KMS-11 (cell line): Measurements from ENCODE around the gene SCEL.

Experiments used
- H2AFZ ChIP-seq: fragments of 200-600 bp; sonication (generic); 2 replicates; pipeline ENCODE4 v1.6.1; 2016; ENCODE audit warnings: antibody characterized with exemption, mixed run types, low read depth
- H3K27ac ChIP-seq: fragments of 200-600 bp; sonication (generic); 2 replicates; pipeline ENCODE4 v1.6.1; 2016; ENCODE audit warnings: mild to moderate bottlenecking, mixed run types
- H3K27me3 ChIP-seq: fragments of 200-600 bp; sonication (generic); 2 replicates; pipeline ENCODE4 v1.6.1; 2017; ENCODE audit warnings: mild to moderate bottlenecking, low read depth, mixed run types, moderate library complexity; ENCODE audit not compliant: insufficient read depth
- H3K36me3 ChIP-seq: fragments of 200-600 bp; sonication (generic); 2 replicates; pipeline ENCODE4 v1.6.1; 2017; ENCODE audit warnings: mild to moderate bottlenecking, mixed run types; ENCODE audit not compliant: insufficient read depth
- H3K4me1 ChIP-seq: fragments of 200-600 bp; sonication (generic); 2 replicates; pipeline ENCODE4 v1.6.1; 2016; ENCODE audit warnings: mild to moderate bottlenecking, low read depth, mixed run types; ENCODE audit not compliant: poor library complexity, severe bottlenecking
- H3K4me2 ChIP-seq: fragments of 200-600 bp; sonication (generic); 2 replicates; pipeline ENCODE4 v1.7.0; 2016; ENCODE audit warnings: mild to moderate bottlenecking, mixed run types
- H3K4me3 ChIP-seq: fragments of 200-600 bp; sonication (generic); IDR thresholded peaks from 2 replicates; pipeline ENCODE4 v1.6.1; 2017; ENCODE audit warnings: low read depth, low read length, mixed read lengths; ENCODE audit not compliant: insufficient read depth
- H3K79me2 ChIP-seq: fragments of 200-600 bp; sonication (generic); 2 replicates; pipeline ENCODE4 v1.6.1; 2016; ENCODE audit warnings: low read depth, mixed run types; ENCODE audit not compliant: insufficient read depth
- H3K9ac ChIP-seq: fragments of 200-600 bp; sonication (generic); 2 replicates; pipeline ENCODE4 v1.6.1; 2016; ENCODE audit warnings: mild to moderate bottlenecking, mixed run types
- H4K20me1 ChIP-seq: fragments of 200-600 bp; sonication (generic); 2 replicates; pipeline ENCODE4 v1.6.1; 2016; ENCODE audit warnings: mild to moderate bottlenecking, mixed run types; ENCODE audit not compliant: insufficient read depth
- CTCF ChIP-seq: fragments of 200-600 bp; sonication (generic); conservative IDR thresholded peaks from 2 replicates; pipeline ENCODE4 v1.6.1; 2017; ENCODE audit warnings: low read depth, mild to moderate bottlenecking, antibody characterized with exemption, low read length, moderate library complexity, mixed read lengths

The SCEL gene

GRCh38 chr13:77497350-77497749, 38.2 kb upstream of the SCEL start:
- no peak overlapping the region for H3K9ac ChIP-seq
- H3K36me3 ChIP-seq: no peaks in the 10 kb centered on the region
- H3K79me2 ChIP-seq: no peaks in the 10 kb centered on the region
- no peak overlapping the region for H2AFZ ChIP-seq
- H3K27ac ChIP-seq: no peak overlapping the region
- no peaks in the 10 kb centered on the region for H3K27me3 ChIP-seq
- no peak overlapping the region for H3K4me2 ChIP-seq
- no peak for TF ChIP-seq CTCF
- no peak overlapping the region for H3K4me3 ChIP-seq
- H3K4me1 ChIP-seq: no peaks in the 10 kb centered on the region
- H4K20me1 ChIP-seq: no peaks in the 10 kb centered on the region

- Histone ChIP-seq H2AFZ (no peak overlapping the region), H3K4me1 (no peaks in the 10 kb centered on the region), H3K4me2 (no peak overlapping the region), H3K79me2 (no peaks in the 10 kb centered on the region), H3K27ac (no peak overlapping the region), H3K36me3 (no peaks in the 10 kb centered on the region), H3K9ac (no peak overlapping the region), H3K27me3 (no peaks in the 10 kb centered on the region), H4K20me1 (no peaks in the 10 kb centered on the region), H3K4me3 (no peak overlapping the region)
- TF ChIP-seq CTCF: no peak
Measured at GRCh38 chr13:77497835-77498234, 37.7 kb upstream of the SCEL start.

DNA sequence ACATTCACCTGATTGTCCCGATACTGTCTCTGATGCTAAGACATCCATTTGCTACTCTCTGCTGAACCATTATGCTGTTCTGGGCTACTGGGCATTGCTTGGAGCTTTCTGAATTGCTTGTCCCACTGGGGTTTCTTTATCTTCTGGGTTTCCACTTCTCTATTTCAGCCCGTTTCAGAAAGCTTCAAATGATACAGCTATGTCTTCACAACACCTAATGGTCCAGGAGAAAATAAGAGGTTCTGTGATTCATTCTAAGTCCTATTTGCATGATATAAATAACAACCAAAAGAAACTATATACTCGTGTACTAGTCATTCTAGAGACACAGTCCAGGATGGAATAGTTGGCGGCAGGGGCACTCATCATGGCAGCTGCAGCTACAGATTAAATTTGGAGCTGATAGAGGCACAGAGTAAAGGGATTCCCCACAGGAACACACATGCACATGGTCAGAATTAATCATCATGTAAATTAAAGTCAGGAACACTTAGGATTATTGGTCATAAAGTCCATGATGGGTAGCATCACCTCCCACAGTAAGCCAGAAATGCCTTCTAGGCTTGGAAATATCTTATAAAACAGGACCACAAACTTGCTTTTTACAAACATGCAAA, 33.3 kb upstream of the SCEL start:
- no peak overlapping the region for H3K4me3 ChIP-seq
- no peaks in the 10 kb centered on the region for H3K4me1 ChIP-seq
- H3K27me3 ChIP-seq: no peaks in the 10 kb centered on the region
- H3K79me2 ChIP-seq: no peaks in the 10 kb centered on the region
- no peaks in the 10 kb centered on the region for H4K20me1 ChIP-seq
- no peak overlapping the region for H2AFZ ChIP-seq
- no peak overlapping the region for H3K4me2 ChIP-seq
- no peak for TF ChIP-seq CTCF
- H3K36me3 ChIP-seq: no peaks in the 10 kb centered on the region
- H3K9ac ChIP-seq: no peak overlapping the region
- H3K27ac ChIP-seq: no peak overlapping the region

- Histone ChIP-seq H3K27me3 (no peaks in the 10 kb centered on the region), H3K79me2 (no peaks in the 10 kb centered on the region)
- no peak for TF ChIP-seq CTCF
Measured at GRCh38 chr13:77503398-77503797, 32.1 kb upstream of the SCEL start.

More at GRCh38 chr13:77503398-77503797, 32.1 kb upstream of the SCEL start:
- H3K4me3 ChIP-seq: no peak overlapping the region
- no peaks in the 10 kb centered on the region for H3K36me3 ChIP-seq
- H3K9ac ChIP-seq: no peak overlapping the region
- H3K4me2 ChIP-seq: no peak overlapping the region
- H4K20me1 ChIP-seq: no peaks in the 10 kb centered on the region
- H3K4me1 ChIP-seq: no peaks in the 10 kb centered on the region
- H2AFZ ChIP-seq: no peak overlapping the region
- H3K27ac ChIP-seq: no peak overlapping the region
